ENCODE results near the gene SORBS2.
A peak's percentile ranks its signal among the peaks of the same experiment; 100 is the strongest.
"Not testable (repeated sequence)": the region's sequence is repeated elsewhere in the genome, so short reads cannot be mapped to it uniquely, and the experiment has no call there.

Gene SORBS2

DNA sequence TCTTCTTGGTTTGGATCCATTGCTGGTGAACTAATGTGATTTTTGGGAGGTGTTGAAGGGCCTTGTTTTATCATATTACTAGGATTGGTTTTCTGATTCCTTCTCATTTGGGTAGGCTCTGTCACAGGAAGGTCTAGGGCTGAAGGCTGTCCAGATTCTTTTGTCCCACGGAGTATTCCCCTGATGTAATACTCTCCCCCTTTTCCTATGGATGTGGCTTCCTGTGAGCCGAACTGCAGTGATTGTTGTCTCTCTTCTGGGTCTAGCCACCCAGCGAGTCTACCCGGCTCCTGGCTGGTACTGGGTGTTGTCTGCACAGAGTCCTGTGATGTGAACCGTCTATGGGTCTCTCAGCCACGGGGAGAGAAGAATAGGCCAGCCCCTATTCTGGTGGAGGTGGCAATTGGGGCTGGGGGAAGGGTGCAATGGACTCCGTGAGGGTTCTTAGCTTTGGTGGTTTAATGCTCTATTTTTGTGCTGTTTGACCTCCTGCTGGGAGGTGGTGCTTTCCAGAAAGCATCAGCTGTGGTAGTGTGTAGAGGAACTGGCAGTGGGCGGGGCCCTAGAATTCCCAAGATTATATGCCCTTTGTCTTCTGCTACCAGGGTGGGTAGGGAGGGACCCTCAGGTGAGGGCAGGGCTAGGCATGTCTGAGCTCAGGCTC, 252.6 kb downstream of the SORBS2 start:
- DNase-seq (ENCODE audit: low read depth) = not testable (repeated sequence)

GRCh38 chr4:185554365-185555126, 257.4 kb downstream of the SORBS2 start:
- no peak for DNase-seq (ENCODE audit: low read depth)

- DNase-seq (ENCODE audit: low read depth) = no peak
Observed at GRCh38 chr4:185552254-185552653, 259.7 kb downstream of the SORBS2 start.

- no peak for DNase-seq (ENCODE audit: low read depth)
Observed at GRCh38 chr4:185550933-185551332, 261.1 kb downstream of the SORBS2 start.

GRCh38 chr4:185549095-185549639, 262.8 kb downstream of the SORBS2 start:
- DNase-seq (ENCODE audit: low read depth) = no peak

GRCh38 chr4:185548587-185548986, 263.4 kb downstream of the SORBS2 start:
- no peak for DNase-seq (ENCODE audit: low read depth)

GRCh38 chr4:185546335-185546734, 265.7 kb downstream of the SORBS2 start:
- no peak for DNase-seq (ENCODE audit: low read depth)

DNA sequence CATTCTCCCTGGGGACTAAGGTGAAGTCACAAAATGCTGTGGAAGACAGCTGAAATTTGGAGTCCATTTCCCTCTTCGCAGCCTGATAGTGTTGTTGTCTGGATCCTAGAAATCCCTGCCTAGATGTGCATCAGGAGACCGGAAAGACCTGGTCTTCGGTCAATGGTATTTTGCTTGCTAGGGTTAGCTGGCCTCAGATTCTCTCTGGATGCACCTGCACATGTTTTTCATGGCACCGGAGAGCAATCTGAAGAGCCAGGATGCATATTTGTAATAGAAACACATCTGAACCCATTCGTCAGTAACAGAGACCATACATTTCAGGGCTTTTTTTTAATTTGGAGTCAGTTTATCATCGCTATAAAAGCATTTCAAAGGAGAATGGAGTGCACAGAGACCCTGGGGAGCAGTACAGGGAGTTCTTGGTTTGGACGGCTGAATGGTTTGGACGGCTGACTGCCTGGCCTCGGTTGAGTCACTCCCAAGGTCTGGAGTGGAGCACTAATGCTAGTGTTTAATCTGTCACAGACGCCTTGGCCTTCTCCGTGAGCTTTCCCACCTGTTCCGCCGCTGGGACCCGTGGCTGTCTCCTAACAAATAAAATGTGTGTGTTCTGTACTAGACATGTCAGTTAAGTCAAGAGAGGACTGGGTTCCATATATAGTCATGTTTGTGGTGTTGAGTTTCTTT, 269.2 kb downstream of the SORBS2 start:
- peak; percentile 61 for DNase-seq (ENCODE audit: low read depth)

DNA sequence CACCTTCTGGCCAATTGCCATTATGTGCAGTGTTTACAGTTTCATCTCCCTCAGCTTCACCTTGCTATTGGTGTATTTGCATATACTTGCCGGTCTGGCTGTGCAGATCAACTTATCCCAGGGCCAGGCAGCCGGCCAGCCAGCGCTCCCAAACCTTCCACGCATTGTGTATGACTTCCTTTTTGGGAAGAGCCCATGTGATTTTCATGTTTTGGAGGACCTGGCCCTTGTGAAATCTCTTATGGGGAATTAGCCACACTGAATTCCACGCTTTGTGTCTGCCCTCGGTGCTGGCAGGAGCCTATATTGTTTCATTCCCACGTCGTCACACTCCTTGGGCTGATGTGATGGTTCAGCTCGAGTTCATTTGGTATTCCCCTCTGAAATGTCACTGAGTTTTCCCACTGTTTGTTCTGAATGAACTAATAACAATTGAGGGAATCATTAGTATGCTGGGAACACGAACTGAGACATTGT, 270.7 kb downstream of the SORBS2 start:
- DNase-seq (ENCODE audit: low read depth) = no peak

DNA sequence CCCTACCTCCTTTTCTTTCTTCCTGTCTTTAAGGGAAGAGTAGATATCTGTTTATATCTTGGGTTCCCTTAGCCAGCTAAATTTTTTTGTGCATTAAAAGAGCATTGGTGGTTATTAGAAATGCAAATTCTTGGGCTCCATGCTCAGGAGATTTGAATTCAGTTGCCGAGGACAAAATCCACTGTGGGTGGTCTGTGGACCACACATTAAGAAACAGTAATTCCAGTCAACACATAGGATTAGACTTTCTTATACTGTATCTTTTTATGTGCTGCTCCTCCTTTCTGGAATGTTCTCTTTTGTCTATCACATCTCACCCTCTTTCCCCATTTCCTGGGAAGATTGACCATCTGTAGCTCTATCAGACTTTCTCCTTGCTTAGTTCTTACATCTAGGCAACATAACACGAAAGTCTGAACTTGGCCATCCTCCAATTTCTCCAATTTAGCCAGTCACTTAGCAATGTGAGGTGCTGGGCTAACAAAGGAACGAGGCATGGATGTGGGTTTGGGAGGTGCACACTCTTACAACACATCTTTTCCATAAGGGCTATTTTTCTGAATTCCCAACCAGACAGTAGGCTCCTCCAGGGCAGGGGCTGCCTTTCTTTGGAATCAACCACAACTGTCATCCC, 271.4 kb downstream of the SORBS2 start:
- DNase-seq (ENCODE audit: low read depth) = no peak

GRCh38 chr4:185540040-185540439, 272.0 kb downstream of the SORBS2 start:
- no peak for DNase-seq (ENCODE audit: low read depth)

DNA sequence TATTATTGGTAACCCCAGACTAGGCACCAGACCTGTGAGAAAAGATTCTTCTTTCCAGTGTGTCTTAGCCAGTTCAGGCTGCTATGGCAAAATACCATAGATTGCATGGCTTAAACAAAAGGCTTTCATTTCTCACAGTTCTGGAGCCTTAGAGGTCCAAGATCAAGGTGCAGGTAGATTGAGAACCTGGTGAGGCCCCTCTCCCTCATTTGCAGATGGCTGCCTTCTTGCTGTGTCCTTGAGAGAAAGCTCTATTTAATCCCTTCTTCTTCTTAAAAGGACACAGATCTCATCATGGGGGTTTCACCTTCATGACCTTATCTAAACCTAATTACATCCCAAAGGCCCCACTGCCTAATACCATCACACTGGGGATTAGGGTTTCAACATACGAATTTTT, 273.2 kb downstream of the SORBS2 start:
- no peak for DNase-seq (ENCODE audit: low read depth)

DNA sequence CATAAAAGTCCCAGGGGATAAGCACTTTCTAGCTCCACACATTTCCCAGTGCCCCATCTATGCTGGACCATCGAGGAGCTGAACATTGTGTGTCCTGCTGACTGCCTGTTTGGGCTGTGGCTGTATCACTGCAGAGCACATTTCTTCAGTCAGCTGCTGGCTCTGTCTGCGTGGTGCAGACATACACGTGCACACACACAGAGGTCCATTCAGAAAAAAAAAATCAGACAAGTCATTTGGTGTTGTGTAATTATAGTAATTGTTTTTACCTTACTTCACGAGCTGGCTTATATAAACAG, 275.6 kb downstream of the SORBS2 start:
- DNase-seq (ENCODE audit: low read depth) = no peak

GRCh38 chr4:185535612-185536410, 276.2 kb downstream of the SORBS2 start:
- DNase-seq (ENCODE audit: low read depth) = no peak
